ENCODE data around the gene AHCTF1. TPM values are rescaled to one million over a fixed set of nuclear protein-coding genes. Genes with fewer than 3 reads are reported as not detected.
"Not testable (repeated sequence)": the region's sequence is repeated elsewhere in the genome, so short reads cannot be mapped to it uniquely, and the experiment has no call there.

Gene AHCTF1
- total RNA-seq, 1 experiment from 2014 or later, result 37.4 TPM

- DNase-seq (ENCODE audit: low read depth), result peak; percentile 17
Observed at GRCh38 chr1:246836209-246836966, 95.4 kb downstream of the AHCTF1 start.

DNA sequence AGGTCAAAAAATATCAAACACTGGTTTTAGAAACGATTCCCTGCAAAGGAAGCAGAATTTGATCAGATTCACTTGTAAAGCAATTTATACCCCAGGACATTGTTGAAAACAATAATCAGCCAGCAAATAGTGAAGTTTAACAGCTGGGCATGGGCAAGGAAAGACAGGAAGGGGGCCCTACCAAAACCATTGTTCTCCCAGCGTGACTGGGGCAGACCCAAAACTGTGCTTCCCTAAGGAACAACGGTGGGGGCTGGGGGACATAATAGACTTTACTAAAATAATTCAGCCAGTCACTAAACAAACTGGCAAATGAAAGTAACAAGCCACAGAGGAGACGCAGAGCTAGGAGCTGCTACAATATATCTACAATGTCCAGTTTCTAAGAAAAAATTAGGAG is 100.2 kb downstream of the AHCTF1 start:
- no peak for DNase-seq (ENCODE audit: low read depth)

- DNase-seq (ENCODE audit: low read depth), result peak; percentile 26
Observed at GRCh38 chr1:246828818-246829217, 102.9 kb downstream of the AHCTF1 start.

GRCh38 chr1:246827396-246827795 is 104.4 kb downstream of the AHCTF1 start:
- DNase-seq (ENCODE audit: low read depth), result peak; percentile 47

DNA sequence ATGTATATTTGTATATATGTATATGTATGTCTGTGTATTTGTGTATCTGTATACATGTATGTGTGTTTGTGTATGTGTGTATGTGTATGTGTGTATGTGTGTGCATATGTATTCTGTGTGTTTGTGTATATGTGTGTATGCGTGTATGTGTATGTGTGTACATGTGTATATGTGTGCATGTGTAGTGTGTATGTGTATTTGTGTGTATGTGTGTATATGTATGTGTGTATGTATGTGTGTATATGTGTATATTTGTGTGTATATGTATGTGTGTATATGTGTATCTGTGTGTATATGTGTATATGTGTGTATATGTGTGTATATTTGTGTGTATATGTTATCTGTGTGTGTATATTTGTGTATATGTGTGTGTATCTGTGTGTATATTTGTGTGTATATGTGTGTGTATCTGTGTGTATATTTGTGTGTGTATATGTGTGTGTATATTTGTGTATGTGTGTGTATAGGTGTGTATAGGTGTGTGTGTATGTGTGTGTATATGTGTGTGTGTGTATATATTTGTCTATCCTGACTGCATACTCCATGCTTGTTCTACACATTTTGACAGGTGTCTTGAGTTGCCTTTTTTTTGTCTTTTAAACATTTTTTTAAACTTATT is 106.1 kb downstream of the AHCTF1 start:
- no peak for DNase-seq (ENCODE audit: low read depth)

- no peak for DNase-seq (ENCODE audit: low read depth)
Observed at GRCh38 chr1:246824541-246824940, 107.2 kb downstream of the AHCTF1 start.

GRCh38 chr1:246822154-246822553 is 109.6 kb downstream of the AHCTF1 start:
- DNase-seq (ENCODE audit: low read depth), result not testable (repeated sequence)

DNA sequence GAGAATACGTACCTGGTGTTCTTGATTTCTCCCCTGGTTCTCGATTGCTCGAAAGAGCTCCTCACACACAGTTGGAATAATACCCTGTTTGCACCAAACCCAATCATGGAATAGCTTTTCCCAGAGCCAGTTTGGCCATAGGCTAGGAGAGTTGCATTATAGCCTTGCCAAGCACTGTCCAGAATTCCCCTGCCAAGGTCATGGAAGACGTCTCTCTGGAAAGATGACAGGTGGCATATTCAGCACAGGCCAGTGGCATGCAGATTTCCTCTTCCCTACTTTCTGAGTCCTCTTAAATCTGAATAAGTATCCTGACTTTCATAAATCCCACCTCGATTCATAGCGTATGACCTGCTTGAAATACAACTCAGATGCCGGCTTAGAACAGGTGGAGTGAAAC is 111.1 kb downstream of the AHCTF1 start:
- DNase-seq (ENCODE audit: low read depth), result no peak

- DNase-seq (ENCODE audit: low read depth), result not testable (repeated sequence)
Observed at GRCh38 chr1:246817778-246818177, 114.0 kb downstream of the AHCTF1 start.

DNA sequence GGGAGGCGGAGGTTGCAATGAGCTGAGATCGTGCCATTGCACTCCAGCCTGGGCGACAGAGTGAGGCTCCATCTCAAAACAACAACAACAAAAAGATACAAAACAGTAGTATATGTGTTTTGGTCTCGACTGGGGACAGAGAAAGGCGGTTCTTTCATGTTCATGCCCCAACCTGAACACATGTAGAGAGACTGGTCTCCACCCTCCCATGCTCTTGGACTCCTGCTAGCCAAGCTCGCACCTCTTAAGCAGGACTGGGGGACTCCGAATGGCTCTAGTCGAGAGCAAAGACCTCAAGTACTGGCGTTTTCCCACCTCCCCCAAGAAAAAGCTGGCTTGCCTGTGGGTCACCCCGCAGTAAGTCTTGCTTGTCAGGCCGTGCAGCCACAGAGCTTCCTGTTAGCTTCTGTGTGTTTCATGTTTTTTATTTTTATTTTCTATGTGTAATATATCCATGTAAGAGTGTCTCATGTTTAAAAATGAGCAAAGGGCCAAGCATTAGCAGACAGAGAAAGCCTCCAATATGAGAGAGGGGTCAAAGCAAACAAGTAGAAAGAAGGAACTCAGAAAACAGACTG is 116.0 kb downstream of the AHCTF1 start:
- no peak for DNase-seq (ENCODE audit: low read depth)

- DNase-seq (ENCODE audit: low read depth), result no peak
Observed at GRCh38 chr1:246814890-246815289, 116.9 kb downstream of the AHCTF1 start.

DNA sequence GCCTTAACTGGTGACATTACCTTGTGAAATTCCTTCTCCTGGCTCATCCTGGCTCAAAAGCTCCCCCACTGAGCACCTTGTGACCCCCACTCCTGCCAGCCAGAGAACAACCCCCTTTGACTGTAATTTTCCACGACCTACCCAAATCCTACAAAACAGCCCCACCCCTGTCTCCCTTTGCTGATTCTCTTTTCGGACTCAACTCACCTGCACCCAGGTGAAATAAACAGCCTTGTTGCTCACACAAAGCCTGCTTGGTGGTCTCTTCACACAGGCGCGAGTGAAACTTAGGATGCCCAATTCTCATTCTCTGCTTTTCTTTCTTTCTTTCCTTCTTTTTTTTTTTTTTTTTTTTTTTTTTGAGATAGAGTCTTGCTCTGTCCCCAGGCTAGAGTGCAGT is 118.4 kb downstream of the AHCTF1 start:
- not testable (repeated sequence) for DNase-seq (ENCODE audit: low read depth)

- DNase-seq (ENCODE audit: low read depth), result no peak
Observed at GRCh38 chr1:246811985-246812384, 119.8 kb downstream of the AHCTF1 start.

DNA sequence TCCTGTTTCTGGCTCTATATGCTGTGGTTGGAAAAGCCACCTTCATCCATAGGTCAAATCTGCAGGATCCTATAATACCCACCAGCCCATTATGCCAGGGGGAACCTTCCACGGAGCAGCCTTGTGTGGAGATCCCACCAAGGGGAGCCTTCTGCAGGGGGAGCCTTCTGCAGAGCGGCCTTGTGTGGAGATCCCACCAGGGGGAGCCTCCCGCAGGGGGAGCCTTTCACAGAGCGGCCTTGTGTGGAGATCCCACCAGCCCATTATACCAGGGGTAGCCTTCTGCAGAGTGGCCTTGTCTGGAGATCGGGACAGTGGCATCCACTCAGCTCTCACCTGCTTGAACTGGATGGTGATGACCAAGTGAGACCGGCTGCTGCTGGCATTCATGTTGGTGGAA is 122.3 kb downstream of the AHCTF1 start:
- DNase-seq (ENCODE audit: low read depth), result no peak

DNA sequence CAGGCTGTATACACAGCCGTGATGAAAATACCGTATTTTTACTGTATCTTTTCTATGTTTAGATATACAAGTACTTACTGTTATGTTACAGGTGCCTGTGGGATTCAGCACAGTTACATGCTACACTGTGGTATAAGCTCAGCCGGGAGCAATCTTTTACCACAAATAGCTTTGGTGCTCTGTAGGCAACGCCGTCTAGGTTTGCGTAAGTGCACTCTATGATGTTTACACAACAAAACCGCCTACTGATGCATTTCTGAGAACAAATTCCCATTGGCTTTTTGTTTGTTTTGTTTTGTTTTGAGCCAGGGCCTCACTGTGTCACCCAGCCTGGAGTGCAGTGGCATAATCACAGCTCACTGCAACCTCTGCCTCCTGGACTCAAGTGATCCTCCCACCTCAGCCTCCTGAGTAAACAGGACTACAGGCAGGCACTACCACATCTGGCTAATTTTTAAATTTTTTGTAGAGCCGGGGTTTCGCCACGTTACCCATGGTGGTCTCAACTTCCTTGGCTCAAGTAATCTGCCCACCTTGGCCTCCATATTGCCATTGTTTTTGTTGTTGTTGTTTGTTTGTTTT is 126.5 kb downstream of the AHCTF1 start:
- DNase-seq (ENCODE audit: low read depth), result no peak

DNA sequence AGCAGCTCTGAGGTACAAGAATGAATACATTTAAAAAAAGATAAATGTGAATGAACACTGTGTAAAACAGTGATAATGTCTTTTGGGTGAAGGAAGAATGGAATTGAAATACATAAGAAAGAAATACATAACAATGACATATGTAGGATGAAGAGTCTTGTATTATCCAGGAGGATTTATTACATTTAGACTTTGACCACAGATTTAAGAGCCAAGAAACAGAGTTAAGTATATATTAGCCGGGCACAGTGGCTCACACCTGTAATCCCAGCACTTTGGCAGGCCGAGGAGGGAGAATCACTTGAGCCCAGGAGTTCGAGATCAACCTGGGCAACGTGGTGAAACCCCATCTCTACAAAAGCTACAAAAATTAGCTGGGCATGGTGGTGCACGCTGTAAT is 127.9 kb downstream of the AHCTF1 start:
- DNase-seq (ENCODE audit: low read depth), result no peak

- DNase-seq (ENCODE audit: low read depth), result no peak
Observed at GRCh38 chr1:246803373-246803772, 128.4 kb downstream of the AHCTF1 start.

DNA sequence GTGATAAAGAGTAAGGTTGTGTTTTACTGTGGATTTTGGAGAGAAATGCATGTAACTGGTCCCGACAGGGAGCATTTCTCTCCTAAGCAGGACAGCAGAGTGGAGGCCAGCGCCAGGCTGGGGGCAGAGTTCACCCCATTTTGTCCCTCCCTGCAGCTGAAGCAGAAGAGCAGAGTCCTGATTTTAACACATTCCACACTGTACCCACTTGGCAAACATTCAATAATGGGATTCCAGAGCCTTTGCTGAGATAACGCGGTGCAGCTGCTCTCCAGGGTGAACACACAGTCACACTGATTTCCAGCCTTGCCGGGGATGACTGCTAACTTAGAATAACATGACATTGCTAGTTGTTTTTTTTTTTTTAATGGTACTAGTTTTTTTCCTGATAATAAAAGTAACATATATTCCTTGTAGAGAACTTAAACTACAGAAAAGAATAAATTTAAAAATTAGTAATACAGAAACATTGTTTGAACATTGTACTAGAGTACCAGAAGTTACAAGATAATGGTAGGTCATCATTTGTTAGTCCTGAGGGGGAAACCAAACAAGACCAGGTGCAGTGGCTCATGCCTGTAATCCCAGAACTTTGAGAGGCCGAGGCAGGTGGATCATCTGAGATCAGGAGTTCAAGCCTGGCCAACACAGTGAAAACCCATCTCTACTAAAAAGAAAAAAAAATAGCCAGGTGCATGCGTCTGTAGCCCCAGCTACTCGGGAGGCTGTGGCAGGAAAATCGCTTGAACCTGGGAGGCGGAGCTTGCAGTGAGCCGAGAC is 130.3 kb downstream of the AHCTF1 start:
- DNase-seq (ENCODE audit: low read depth), result no peak

GRCh38 chr1:246800756-246801155 is 131.0 kb downstream of the AHCTF1 start:
- DNase-seq (ENCODE audit: low read depth), result no peak

DNA sequence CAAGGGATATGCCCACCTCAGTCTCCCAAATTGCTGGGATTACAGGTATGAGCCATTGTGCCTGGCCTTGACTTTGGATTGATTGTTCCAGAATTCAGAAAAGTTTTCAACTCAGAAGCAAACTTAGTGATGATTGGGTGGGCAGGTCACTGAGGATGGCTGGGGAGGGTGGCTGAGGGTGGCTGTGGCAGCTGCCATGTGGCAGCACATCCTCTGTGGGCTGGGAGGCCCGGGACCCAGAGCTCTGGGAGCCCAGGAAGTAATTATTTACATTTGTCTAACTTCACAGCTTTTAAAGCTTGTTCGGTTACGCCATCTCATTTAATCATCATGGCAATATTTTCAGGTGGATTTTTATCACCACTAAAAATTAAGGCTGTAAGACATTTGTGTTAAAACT is 131.4 kb downstream of the AHCTF1 start:
- no peak for DNase-seq (ENCODE audit: low read depth)

DNA sequence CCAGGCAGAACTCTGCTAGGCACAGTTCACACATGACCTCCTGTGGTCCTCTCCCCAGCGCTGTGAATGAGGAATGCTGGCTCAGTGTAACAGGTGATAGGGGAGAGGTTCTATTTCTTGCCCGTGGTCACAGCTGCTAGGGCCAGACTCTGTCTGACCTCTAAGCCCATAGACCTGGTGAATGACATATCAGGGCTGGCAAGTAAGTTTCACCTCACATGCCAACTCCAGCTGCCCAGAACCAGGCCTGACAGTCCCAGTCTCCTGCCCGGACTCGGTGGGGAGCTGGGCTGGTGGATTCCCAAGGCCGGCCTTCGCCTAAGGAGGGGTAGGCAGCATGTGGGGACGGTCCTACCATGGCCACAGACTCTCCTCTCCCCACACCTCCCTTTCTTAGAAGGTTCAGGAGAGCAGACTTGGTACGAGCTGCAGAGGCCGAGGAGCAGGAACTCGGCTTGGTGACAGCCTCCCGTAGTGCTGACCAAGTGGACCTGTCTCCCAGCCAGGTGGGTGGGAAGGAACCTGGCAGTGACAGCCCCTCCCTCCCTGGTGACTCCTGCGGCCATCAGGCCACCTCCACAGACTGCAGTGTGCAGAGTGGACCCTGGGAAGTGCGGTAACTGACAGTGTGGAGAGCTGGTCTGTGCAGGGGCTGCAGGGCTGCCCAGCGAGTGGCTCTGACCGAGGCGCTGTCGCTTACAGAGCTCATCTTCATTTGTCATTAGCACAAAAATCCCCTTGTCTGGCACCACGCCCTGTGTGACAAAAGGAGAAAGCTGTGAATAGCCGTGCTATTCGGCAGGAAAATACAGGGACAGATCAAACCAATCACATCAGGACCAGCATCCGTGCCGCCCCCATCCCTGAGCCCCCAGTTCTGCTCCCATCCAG is 132.9 kb downstream of the AHCTF1 start:
- DNase-seq (ENCODE audit: low read depth), result no peak

All from M059J (cell line).